IPS-NIHi7 (cell line): ENCODE data around the gene GPR68.
"Not testable (repeated sequence)": the region's sequence is repeated elsewhere in the genome, so short reads cannot be mapped to it uniquely, and the experiment has no call there.

Experiments used
- DNase-seq: peaks from one replicate; pipeline ENCODE4 v3.0.0; 2012; ENCODE audit warnings: mixed read lengths; ENCODE audit errors: extremely low spot score

Gene GPR68

DNA sequence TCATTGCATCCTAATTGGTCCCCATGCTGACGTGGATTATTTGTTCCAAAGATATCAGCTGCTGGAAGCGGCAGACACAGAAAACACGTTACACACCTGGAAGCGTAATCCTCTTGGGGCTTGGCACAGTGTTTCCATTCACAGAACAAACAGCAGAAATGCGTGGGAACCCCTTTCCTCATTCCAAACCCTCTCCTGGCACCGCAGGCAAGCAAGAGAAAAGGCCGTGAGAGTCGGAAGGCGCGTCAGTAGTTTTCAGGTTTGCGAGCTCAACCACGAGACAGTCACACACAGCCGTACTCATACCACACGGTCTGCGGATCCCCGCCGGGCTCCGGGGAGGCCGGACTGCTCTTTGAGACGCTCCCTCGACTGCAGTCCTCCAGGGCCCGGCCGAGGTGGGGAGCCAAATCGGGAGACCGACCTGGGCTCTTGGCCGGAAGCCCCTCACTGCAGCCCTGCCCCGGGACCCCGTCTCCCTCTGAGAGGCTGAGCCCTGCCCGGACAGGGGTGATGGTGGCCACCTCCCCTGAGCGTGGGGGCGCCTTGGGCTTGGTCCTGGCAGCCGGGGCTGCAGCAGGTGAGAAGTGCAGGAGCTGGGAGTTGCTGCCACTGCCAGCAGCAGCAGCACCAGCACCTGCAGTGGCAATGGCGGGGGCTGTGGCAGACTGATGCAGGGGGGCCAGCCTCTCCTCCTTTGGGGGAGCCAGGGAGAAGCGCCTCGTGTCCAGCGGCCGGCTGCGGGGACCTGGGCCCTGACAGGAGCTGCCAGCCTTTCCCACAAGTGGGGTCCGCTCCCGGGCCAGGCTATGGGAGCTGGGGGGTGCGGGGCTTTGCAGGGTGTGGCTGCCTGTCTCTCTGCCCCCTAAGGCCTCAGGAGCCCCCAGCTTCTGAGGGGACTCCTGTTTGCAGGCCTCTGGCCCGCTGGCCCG is 28.1 kb upstream of the GPR68 start:
- DNase-seq: no peak

DNA sequence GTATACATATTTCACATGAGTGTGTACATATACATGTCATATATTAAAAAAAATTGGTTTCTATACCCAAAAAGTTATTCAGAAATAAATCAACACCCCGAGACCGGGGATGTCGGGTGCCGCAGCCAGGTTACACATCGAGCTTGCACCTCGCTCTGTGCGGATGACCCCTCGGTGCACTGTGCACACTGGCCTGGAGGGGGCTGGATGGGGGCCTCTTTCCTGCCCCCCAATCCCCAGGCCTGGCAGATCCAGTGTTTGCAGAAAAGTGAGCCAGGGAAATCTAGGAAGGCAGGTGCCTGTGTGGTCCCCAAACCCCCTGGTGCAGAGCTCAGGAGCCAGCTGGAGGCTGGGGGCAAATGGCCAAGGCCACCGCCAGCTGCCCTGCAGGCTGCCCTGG is 27.1 kb upstream of the GPR68 start:
- no peak for DNase-seq

DNA sequence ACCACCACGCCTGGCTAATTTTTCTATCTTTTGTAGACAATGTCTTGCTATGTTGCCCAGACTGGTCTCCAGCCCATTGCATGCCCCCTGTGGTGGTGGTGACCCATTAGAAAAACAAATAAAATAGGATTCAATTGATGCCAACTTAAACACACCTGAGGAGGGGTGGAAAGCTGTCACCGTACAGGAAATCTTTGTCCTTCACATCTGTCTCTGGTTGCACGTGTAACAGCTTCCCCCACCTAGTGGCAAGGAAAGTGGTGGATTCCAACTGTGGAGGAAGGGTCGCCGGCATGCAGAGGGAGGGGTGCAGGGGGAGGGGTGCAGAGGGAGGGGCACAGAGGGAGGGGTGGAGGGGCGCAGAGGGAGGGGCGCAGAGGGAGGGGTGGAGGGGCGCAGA is 26.1 kb upstream of the GPR68 start:
- DNase-seq: no peak

DNA sequence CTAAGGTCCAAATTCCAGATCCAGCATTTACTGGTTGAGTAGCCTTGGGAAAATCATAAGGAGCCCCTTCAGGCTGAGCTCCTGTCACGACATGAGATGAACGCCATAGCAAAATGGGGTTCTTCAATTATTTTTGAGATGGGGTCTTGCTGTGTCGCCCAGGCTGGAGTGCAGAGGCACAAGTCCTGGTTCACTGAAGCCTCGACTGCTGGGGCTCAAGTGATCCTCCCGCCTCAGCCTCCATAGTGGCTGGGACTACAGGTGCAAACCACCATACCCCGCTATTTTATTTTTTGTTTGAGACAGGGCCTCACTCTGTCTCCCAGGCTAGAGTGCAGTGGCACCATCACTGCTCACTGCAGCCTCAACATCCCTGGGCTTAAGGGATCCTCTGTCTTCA is 25.7 kb upstream of the GPR68 start:
- DNase-seq: no peak

DNA sequence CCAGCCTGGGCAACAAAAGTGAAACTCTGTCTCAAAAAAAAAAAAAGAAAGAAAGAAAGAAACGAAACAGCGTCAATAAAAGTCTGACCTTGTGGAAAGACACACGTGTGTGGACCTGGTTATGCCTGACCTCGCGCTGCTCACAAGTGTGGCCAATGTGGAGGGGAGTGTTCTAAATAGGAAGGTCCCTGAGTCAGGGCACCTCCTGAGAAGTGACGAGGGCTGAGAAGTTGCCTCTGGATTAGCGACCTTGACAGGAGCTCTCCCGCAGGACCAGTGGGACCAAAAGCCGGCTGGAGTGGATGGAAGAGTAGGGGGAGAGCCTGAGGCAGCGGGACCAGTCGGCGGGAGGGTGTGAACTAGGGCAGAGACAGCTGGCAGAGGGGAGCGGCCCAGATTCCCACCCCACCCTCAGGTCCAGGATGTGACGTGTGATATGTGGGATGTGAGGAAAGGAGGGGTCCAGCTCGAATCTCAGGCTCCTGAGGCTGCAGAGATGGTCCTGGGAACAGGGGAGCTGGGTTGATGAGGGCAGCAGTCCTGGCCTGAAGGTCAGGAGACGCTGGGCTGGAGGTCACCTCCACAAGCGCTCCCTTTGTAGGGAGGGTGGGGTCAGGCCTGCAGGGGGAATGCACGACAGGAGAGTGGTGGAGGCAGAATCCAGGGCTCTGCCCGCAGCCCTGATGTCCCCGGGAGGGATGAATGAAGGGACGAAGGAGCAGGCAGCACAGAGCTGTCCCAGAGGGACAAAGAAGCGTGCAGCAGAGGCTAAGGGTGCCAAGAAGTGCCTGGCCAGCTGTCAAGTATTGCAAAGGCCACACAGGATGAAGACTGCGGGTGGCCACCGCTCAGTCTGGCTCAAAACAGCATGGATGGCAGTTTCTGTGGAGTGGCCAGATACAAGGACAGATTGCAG is 24.8 kb upstream of the GPR68 start:
- DNase-seq: no peak

DNA sequence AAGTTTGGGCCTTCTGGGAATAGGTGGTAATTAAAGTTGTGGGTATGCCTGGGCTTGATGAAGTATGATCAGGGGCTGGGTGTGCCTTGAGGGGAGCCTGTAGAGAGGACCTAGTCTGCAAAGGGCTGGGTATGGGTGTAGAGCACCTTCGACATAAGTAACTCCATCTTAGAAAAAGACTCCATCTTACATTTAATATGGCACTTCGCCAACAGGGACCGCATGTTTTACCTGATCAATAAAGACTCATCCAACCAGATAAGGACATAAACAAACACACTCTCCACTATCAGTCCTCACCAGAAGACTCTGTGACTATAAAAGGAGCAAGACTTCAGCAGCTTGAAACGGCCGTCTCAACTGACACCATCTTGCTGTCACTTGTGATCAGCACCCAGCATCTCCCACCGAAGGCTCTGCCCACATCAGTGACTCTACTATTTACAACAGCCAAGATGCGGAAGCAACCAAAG is 23.5 kb upstream of the GPR68 start:
- DNase-seq: no peak

DNA sequence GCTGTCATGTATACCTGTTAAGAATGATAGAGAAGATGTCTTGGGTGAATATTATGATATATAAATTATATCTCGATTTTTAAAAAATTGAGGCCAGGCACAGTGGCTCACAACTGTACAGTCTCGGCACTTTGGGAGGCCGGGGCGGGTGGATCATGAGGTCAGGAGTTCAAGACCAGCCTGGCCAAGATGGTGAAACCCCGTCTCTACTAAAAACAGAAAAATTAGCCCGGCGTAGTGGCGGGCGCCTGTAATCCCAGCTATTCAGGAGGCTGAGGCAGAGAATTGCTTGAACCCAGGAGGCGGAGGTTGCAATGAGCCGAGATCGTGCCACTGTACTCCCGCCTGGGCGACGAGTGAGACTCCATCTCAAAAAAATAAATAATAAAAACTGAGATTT is 21.8 kb upstream of the GPR68 start:
- not testable (repeated sequence) for DNase-seq

DNA sequence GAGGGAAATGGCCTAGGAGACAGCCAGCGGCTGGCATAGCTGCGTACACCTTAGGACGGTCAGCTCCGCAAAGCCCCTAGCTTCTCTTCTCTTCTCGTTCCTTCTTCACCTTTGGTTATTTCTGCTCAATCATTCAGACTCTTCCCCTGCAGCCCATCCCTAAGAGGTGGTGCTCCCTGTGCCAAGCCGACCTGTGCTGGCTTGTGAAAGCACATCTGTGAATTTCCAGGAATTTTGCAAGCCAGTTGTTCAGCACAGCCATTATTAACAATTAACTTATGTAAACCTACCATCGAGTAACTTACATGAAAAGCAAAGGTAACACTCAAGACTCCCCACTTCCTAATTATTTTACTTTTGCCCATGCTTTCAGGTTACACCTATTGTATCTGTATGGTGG is 20.9 kb upstream of the GPR68 start:
- DNase-seq: no peak

DNA sequence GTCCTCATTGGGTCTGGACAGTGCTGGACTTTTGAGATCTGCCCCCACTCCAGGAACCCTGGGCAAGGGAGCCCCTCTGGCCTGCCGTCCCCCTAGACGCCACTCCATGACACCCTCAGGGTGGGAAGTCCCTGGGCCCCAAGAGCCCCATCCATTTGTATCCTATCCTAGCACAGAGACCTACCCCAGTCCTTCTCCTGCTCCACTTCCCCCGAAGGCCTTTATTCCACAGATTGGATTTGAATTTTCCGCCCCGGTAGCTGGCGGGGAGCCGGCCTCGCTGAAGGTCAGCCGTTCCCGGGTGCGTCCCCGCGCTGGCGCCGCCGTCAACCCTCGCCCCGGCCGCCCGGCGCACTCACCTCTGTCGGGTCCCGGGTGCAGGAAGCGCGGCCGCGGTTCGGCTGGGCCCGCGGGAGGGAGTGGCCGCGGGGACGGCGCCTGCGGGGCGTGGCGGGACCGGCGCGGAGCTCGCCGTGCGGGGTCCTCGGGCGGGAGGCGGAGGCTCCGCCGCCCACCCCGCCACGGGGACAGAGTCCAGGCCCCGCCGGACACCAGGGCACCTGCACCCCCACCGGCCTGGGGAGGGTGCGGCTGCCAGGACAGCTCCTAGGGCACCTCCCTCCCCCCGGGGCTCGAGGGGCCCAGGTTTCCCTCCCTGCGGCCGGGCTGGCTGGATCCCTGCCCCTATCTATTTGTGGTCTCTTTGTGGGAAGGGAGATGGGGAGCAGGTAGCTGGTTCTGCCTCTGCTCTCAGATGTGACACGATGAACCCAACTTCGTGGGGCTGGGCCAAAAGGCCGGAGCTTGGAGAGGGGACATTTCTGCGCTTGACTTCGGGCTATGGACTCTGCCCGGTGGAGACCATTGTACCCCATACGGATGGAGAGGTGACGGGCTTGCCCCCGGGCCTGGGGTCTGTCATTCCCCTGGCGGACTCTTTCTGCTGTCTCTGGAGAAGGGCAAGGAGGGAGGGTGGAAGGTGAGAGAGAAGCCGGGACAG is 19.9 kb upstream of the GPR68 start:
- DNase-seq: no peak

DNA sequence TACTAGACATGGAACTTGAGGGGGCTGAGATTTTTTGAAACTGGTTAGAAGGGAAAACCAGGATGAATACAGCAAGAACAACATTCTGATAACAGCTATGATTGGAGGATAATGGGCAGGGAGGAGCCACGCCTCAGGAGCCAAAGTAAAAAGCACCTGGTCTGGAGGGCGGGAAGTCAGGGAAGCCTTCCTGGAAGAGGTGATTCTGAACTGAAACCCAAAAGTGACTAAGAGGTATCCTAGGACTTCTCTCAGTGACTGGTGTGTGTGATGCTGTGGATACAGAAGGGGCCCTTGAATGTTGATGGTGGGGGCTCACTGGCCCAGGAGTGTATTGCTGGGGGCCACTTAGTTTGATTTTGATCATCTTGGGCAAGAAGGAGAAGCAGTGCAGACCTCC is 18.8 kb upstream of the GPR68 start:
- no peak for DNase-seq

DNA sequence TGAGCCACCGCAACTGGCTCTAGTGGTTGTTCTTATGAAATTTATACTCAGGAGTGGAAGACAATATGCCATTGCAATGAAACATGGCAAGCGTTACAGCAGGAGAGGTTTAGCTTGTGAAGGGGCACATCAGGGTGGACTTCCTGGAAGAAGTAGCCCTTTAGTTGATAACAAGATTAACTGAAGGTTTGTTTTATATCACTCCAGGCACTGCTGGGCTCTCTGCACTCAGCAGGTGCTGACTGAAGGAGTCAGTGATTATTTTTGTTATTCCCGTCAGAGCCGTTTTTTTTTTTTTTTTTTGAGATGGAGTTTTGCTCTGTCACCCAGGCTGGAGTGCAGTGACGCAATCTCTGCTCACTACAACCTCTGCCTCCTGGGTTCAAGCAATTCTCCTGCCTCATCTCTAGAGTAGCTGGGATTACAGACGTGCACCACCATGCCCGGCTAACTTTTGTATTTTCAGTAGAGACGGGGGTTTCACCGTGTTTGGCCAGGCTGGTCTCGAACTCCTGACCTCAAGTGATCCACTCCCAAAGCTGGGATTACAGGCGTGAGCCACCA is 17.6 kb upstream of the GPR68 start:
- no peak for DNase-seq

DNA sequence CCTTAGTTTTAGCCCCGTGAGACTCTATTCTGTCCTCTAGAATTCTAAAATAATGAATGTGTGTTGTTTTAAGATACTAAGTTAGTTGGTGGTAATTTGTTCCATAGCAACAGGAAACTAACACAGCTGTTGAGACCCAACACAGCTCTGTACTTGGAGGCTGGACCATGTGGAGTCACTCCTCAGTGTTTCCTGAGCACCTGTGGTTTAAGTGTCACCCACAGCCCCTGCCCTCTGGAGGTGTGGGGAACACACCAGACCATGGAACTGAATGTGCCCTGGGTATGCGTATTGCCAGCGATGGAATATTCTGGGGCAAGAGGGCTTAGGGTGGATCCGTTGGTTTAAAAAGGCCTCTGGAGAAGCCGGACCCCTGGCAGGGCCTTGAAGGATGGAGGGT is 16.6 kb upstream of the GPR68 start:
- no peak for DNase-seq

DNA sequence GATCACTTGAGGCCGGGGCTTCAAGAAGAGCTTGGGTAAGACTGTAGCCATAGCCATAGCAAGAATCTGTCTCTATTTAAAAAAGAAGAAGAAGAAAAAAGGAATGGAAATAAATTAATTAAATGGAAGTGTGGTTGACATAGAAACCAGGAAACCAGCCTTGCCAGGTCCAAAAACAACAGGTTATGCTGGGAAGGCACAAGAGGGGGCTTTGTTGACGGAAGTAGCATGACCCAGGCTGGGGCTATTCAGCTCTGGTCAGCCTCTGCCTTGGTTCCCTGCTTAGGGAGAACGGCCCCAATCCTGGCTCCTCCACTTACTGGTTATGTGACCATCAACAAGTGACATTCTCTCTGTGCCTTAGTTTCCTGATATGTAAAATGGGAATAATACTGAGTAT is 14.4 kb upstream of the GPR68 start:
- DNase-seq: no peak

DNA sequence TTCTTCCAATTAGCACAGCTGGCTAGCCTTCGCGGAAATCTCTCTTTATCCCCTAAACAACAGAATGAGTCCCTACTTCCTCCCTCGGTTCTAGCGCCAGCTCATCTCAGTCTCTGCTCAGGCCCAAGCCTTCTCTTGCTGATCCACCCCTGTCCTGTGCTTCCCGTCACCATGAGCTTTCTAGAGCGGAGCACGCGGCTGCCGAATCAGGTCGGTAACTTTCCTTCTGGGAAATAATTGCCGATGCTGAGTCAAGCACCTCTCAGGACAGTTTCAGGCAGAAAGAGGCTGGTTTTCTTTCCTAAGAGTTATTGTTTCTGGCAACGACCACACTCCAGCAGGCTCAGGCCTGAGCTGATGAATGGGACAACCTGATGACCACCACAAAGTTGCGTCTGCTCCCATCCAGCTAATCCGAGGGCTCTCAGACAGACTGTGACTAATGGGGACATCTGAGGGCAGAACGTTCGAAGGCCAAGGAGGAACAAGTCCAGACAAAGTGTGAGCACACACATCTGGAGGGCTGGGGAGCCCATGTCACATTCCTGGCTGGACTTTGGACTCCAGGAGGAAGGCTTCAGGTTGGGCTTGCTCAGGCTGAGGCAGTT is 13.6 kb upstream of the GPR68 start:
- no peak for DNase-seq

DNA sequence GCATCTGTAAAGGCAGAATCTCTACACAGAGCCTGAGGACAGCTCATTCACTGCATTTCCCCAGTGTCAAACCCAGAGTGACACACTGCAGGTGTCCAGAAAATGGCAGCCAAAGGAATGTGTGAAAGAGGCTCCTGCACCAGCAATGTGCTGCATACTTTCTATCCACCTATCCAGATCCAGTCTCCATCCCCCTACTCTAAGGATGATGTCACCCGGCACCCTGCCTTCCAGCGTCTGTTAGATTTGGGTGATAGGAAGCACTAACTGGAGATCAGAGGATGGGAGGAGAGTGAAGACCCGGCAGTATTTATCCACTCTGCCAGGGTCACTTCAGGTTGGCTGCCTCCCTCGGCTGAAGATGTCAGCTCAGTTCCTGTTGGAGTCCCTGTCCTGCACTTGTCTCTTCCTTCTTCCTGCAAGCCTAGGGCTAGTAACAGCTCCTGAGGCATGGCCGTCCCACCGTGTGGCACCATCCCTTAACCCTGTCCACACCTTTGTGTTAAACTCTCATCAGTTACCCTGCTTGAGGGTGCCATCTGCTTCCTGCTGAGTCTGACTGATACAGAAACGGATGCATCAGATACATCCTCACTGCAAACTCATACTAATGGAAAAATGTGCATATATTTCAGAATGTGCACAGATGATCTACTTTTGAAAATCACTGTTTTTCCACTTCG is 13.0 kb upstream of the GPR68 start:
- DNase-seq: no peak

DNA sequence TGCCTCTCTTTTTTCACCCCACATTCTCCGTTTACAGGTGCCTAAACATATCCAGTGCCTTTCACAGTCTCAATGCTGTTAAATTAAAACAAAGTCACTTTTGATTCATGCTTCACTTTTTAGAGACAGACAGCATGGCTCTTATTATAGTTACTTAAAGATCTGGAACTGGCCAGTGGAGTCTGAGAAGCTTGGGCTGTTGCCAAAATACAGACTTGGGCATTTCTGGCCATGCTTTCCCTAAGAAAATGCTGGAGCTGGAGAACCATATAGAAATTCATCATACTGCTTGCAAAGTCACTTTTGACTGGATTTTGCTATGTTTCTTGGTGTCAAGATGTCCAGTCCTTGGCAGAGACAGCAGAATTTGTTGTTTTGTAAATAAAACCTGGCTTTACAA is 12.2 kb upstream of the GPR68 start:
- DNase-seq: no peak

DNA sequence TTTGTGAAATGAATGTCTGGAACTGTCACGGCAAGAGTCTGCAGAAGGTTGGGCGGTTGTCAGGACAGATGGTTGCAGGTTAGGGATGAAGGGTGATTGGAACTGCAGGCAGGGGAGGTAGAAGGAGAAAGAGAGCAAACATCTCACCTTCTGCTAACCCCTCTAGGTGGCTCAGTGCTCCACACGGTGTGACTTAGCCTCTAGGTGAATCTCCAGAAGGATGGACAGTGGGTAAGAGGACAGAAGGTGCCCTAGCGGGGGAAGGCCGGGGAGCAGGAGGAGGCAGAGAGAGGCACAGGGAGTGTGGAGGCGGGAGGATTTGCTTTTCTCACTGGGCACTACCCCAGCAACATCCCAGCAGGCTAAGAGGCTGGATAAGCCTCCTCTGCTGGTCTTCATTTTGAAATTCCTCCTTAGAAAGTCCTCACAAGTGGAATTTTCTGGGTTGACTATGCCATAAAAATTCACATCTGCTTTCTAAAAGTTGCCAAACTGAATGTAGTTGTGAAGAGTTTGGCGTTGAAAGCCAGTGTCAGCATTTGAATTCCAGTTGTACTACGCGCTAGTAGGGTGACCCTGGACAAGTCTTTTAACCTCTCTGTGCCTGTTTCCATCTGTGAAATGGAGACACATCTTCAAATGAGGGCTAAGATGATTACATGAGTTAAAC is 10.7 kb upstream of the GPR68 start:
- no peak for DNase-seq

DNA sequence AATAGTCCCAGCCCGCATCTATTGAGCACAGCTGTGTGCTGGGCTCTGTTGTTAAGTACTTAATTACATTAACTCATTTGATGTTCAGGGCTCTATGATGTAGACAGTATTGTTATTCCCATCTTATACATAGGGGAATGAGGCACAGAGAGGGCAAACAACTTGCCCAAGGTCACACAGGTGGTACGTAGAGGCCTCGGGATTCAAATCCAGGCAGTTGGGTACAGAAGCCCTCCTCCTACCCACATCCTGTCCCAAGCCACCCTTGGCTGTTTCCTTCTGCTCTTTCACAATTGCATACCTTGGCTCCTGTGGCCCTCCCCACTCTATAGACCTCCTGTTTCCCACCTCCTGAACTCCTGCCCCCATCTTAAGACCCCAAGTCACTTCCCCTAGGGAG is 10.0 kb upstream of the GPR68 start:
- DNase-seq: no peak

DNA sequence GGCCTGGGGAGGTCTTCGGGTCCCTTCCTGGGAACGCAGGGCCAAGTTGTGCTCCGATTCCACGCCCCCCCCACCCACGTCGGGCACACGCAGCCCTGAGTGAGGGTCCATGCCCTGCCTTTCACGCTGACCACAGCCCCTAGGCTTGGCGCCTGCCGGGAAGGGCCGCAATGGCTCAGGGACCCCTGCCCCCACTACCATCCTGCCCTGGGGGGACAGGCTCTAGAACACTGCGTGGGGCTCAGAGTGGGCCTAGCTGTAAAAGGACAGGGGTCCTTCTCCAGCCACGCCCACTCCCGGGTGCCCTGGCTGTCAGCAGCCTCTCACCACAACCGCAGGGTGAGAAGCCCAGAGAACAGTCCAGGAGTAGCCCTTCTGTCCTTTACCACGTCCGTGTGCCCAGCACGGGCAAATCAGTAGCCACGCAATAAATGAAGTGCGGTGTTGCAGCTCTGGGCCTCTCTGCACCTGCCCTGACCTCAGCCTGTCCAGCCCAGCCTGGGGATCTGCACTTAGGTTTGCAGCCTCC is 9.4 kb upstream of the GPR68 start:
- no peak for DNase-seq
